GM21528 (cell line): Measurements from ENCODE around the gene SGCD.

Experiments used
- ATAC-seq: cut with Tn5 transposase; IDR thresholded peaks from one replicate; pipeline ENCODE4 v1.9.1; 2021; ENCODE audit warnings: mild to moderate bottlenecking, moderate library complexity; ENCODE audit not compliant: unreplicated experiment, low FRiP score

The SGCD gene

DNA sequence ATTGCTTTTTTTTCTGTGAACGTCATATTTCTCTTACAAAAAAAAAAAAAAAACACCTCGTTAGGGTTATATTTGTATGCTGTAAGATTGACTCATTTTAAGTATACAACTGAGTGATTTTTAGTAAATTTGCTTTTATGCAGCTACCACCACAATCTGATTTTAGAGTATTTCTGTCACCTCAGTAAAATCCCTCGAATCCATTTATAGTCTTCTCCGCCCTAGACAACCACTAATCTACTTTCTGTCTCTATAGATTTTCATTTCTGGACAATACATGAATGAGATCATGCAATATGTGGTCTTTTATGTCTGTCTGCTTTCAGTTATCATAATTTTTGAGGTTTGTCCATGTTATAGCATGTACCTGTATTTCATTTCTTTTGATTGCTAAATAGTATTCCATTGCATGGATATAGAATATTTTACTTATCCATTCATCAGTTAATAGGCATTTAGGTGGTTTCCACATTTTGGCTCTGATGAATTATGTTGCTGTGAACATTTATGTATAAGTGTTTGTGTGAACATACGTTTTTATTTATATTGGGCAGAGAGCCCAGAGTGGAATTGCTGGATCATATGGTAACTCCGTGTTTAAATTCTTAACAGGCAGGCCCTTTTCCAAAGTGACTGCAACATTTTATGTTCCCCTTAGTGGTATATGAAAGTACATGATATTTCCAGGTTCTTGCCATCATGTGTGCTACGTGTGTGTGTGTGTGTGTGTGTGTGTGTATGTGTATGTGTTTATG is 171.4 kb downstream of the SGCD start:
- ATAC-seq, result no peak

DNA sequence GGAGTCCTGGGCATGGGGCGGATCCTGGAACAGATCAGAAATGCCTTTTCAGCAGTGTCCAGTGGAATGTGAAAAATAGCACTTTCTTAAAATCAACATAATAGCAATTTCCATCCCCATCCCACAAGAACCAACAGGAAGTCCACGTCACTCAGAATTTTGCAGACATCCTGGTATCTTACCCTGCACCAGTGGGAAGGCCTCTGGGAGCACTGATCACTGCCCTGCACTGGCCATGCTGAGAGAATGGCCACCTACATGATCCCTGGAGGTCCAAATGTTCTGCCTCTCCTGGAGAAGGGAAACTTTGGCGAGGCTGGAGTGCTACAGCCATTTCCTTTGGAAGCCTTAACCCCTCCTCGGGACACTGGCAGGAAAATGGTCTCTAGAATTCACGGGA is 173.8 kb downstream of the SGCD start:
- no peak for ATAC-seq

DNA sequence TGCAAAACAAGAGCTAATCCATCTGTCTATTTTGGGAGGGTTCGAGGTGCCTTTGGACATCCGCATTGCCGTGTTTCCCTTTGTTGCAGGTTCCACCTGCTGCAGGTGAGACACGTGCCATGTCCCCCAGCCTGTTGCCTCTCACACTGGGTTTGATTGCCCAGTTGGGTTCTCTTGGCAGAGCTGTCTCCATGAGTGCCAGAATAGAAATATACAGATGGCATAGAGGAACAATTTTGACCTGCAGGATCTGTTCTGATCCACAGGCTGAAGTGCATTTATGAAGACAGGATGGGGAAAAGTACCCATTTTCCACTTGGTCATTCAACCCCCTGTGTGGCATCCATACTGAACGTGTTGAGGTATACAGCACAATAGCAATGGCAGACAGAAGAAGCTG is 178.1 kb downstream of the SGCD start:
- ATAC-seq, result no peak

DNA sequence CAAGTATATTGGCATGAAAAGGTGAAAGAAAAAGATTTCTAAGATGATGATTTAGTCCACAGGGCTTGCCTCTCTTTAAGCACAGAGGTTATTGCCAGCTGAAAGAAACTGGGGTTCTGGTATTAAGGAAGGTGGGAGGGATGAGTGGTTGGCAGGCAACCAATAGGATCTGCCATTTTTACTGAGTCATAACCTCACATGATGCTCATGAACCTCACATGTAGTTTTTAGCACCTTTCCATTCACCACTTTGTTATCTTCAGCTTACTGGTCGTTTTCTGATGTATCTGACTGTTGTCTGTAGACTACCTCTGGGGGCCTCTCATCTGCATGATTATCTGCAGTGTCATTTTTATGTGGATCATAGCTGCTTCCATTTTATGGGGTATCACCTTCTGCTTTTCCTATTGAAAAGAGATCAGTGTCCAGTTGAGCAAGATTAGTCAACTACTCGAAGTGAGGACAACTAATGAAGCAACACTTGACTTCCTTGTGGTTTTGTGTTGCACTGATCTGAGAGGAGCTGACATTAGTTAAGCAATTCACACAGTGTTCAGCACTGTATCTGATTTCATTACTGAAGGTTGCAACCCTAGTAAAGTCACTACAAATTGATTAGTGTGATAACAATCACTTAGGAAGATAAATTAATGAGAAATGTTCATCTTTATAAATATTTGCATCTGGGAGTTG is 186.3 kb downstream of the SGCD start:
- ATAC-seq, result no peak

DNA sequence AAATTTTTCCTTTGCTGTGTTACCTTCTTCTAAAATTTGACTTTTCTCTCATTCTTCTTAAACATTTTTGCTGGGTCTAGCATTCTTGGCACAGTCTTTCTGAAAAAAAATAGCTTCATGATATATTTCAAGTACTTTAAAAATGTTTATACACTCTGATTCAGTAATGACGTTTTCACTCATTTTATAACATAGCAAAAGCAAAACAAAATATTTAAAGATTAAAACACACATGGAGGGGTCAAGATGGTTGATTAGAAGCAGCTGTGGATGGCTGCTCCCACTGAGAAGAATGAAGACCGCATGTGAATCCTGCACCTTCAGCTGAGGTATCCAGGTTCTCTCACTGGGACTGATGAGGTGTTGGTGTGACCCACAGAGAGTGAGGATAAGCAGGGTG is 188.2 kb downstream of the SGCD start:
- ATAC-seq, result no peak

DNA sequence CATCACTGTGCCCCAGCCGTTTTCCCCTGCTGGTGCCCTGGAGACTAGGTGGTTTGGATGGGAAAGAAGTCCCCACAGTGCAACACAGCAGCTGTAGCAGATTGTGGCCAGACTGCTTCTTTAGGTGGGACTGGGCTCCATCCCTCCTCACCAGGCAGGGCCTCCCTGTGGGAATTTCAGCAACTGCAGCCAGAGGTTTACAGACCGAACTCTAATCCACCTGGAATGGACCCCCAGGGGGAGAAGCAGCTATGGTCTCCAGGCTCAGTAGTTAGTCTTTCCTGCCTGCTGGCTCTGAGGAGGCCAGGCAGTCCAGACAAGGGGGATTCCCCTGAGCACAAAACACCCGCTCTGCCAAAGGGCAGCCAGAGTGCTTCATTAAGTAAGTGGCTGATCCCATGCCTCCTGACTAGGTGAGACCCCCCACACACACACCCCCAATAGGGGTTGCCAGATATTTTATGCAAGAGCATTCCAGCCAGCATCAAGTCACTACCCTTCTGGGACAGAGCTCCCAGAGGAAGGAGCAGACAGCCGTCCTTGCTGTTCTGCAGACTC is 188.9 kb downstream of the SGCD start:
- no peak for ATAC-seq

DNA sequence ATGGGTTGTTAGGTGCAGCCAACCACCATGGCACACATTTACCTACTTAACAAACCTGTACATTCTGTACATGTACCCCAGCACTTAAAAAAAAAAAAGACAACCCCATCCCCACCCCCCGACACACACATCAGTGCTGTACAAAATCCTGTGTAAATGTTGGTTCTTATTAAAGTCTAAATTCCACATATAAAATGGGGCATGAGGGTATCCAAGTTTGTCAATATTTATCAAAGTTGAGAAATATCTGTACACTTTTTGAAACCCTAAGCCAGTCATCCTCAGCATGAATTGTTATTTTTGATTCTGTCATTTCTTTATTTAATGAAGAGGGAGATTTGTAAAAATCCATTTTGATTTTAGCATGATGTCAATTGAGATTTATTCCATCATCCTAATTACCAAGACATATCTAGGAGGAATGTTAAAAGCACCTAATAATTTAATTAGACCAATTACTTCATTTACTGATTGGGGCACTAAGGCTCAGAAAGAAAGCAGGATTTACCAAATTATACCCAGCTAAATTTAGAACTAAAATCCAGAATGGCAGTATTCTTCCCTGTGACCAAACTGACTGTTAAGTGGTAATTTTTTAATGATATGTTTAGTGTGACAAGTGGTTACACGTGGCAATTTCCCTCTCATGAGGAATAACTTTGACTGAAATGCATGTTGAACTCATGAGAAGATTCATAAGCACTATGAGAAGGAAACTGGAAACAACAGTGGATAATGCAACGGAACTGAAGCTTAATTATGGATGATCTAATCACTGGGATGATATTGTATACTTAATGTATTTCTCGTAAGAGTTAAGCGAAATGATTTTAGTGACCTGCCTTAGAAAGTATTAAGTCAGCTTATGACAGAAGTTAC is 195.9 kb downstream of the SGCD start:
- ATAC-seq, result no peak

DNA sequence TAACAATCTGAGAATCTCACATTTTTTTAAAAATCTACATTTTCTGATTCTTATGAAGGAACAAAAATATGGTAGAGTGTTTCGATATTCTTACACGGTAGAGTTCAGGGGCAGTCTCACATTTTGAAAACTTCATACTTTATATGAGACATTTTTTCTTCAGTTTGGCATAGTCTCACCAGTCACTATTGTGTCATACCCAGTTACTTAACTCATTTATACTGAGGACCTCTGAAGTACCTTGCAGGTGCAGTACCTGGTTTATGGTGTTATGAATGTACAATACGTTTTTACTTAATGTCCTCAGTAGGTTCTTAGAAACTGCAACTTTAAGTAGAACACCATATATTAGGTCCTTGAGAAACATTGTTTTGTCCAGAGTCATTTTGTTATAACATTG is 196.6 kb downstream of the SGCD start:
- ATAC-seq, result no peak

DNA sequence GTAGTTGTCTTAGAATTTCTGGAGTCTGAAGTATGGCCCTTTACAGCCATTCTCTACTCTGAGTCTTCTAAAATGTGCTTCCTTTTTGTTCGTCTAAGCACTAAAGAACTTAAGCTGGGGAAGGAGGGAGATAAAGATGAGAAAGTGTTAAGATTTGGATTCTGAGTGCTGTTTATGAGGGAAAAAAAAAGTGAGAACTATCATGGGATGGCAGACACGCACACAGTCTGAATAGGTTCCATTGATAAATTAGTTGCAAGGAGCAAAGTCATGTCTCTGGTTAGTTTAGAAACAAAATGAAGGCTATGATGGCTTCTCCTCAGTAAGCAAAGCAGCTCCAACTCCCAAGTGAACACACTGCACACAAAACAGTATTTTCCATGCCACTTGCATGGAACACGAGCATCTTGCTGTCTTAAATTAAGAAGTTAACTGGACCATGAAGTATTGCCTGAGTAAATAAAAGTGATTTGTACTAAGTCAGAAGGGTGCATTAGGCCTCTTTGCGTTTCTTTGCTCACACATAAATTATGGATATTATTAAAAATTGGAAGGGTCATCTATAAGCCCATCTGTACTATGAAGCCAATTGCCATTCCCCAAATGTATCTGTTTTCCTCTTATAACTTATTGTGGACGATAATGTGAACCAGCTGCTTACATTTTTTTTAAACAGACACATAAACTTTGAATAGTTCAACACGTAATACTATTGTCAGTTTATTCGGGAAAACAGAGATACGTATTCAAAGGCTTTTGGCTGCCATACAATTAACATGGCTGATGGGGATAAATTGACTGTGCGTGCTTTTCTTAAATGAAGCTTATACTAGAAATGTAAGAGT is 199.3 kb downstream of the SGCD start:
- no peak for ATAC-seq

DNA sequence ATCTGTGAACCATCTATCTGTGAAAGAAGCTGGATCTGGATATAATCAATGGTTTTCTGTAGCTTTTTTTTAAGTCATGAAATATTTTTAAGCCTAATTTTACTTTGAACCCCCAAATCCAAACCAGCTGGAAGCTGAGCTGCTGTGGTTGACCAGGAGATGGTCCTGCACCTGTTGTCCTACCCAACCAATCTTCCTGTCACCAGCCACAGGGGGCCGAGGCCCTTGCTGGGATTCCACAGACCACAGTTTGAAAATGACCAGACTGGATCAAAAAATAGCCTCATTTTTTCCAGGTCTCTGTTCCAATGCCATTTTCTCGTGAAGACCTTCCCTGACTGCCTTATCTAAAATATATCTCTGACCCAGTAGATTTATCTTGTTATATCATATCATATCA is 200.6 kb downstream of the SGCD start:
- no peak for ATAC-seq

DNA sequence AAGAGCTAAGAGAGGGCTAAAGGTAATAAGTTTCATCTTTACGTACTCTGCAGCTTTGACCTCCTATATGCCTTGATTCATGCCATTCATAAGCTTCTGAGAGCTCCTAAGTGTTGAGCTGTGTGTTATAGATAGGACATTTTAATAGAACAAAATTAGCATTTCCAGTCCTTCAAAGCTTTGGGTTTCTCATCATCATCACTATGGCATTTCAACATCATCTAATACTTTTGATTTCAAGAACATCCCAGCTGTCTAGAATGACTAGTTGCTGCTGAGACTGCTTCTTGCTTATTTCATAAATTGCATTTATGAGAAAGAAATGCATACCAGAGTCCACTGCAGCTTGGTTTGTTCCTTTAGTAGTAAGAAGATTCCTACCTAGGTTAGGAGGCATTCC is 201.7 kb downstream of the SGCD start:
- no peak for ATAC-seq

DNA sequence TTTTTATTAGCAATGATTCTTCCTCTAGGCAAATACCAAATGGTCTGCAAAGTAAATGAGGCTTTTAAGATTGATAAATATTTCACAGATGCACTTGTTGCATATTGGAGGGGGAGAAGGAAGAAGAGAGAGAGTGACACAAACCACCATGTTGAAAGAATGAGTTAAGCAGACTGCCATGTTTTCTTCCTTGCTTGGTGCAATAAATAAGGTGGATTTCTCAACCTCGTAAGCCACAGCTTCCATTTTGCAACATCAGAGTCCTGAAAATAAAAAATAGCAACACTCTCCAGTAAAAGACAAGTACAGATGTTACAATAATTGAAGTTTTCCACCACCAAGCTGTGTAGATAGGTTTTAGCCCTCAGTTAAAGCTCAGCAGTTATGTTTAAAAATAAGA is 202.9 kb downstream of the SGCD start:
- ATAC-seq, result no peak

DNA sequence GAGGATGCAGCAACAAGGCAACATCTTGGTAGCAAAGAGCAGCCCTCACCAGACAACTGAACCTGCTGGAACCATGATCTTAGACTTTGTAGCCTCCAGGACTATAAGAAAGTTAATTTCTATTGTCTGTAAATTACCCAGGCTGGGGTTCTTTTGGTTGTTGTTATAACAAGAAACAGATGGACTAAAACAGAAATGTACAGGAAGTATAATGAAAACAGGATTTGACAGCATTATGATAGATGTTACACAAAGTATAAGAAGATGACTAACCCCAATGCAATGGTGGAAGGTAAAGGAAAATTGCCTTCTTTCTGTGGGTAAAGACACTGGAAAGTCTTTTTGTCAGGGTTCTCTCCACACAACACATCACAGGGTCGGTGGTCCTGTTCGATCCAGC is 204.2 kb downstream of the SGCD start:
- no peak for ATAC-seq

DNA sequence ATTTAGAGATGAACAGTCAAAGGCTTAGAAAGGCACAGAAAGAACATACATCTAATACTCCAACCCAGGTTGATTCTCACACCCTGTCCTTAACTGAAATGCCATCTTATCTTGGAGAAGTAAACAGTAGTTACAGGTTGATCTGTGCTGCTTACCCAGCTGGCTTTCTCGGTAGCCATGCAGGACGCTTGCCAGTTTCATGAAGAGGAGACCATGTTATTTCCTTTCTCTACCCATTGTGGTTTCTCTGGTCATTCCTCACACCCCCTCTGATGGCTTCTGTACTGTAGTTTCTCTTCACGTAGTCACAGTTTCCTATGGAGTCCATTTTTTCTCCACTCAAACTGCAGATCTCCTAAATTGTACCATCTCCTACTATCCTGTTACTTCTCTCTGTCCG is 206.0 kb downstream of the SGCD start:
- ATAC-seq, result no peak

DNA sequence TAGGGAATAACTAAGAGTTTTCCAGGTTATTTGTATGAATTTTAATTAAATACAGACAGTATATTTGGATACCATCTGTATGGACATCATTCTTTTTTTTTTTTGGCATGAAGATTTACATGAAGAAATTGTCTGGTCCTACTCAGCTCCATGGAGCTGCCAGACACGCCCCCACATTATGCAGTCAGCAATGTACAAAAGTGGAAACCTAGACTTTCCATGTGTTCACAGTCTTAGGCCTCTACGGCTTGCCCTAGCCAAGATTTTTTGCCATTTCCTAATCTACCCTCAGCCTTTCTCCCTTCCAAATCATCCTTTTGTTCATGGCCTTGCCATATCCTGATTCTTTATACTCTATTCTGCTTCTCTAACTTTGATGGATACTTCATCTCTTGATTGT is 207.1 kb downstream of the SGCD start:
- ATAC-seq, result no peak

DNA sequence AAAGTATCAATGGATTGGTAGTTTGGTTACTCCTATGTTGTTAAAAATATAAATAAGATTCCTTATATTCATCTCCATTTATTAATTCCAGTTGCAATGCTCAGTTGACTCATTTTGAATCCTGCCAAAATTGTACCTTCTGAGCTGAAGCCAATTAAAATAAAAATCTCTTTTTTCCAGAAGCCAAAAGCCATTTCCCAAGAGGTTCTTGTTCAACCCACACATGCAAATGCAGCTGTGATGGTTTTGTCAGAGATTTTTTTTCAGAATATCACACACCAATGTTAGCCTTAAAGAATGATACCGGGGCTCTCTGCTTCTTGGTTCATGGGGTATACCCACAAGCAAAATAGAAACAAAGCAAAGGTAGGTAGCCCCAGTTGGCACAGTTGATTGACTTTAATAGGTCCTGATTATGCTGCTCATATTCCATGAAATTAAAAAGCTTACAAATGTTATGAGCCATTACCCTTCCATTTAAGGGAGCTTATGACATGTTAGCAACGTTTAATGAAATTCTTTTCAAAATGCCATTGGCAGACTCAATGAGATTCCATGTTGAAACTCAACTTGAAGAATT is 208.0 kb downstream of the SGCD start:
- no peak for ATAC-seq

DNA sequence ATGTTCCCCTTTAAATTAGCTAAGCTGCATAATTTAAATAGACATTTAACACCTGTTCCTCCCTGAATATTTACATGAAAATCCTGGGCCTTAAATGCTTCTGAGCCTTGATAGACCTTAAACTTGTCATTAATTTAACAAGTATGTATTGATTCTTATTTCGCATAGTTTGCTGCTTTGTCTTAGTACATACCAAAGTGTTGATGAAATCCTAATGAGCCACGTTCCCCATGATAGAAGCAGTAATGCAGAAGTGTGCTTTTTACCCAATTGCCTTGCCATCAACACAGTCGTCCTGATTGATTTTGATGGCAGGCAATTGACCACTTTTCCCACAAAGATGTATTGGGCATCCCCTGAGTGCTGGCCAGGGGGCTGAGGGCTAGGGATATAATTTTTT is 213.5 kb downstream of the SGCD start:
- no peak for ATAC-seq

DNA sequence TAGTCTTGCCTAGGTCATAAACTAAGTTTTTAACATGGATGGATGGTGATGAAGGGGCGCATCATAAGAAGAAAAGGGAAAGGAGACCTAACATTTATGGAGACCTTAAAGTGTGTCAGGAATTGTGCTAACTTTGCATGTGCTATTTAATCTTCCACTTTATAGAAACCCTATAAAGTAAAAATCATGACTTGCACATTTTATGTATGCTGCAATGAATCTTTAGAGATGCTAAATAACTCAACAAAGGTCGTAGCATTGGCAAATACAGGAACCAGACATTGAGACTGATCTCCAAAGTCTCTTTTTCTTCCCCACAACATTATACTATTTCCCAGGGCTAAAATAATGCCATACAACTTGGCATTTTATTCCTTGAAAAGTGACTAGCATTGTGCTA is 214.6 kb downstream of the SGCD start:
- ATAC-seq, result no peak

DNA sequence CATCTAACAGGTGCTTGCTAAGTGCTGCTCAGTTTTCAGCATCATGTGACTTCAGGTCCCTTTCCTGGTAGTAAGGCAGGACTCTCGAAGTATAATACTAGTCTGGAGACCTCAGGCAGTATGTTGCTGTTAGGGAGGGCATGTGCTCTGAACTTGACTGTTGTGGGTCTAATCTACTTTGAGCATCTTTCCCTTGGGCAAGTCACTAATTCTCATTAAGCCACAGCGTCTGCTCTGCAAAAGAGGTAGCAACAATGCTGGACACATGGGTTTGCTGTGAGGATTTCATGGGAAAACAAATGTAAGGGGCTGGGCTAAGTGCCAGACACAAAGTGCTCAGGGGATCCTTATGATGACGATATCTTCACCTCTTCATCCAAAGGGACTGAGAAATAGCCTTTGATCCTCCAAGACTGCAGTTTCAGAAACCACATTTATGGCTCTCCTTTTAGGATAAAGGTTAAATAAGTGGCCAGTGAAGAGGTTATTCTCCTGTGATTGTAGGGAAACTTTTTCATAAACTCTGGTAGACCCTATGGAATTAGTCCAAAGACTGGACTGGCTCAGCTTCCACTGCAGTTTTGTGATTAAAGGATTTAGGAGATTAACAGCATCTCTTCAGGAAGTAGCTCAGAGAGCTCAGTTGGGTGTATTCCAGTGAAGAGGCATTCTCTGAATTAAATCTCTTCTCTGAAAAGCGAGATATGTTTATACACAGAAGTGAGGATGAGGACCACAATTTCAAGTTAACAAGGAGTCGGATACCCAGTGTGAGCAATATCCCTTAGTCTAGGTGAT is 216.6 kb downstream of the SGCD start:
- no peak for ATAC-seq
